Liver (tissue), 9 donors: ENCODE data around the gene BIN1. TPM values are rescaled to one million over a fixed set of nuclear protein-coding genes. Genes with fewer than 3 reads are reported as not detected.

Source experiments
- DNase-seq: peaks from one replicate; pipeline ENCODE4 v3.0.0-alpha.2; 2017; ENCODE audit warnings: low spot score
- H3K27ac ChIP-seq, 2 donors: one replicate each; pipeline ENCODE4 v1.7.0; 2013; ENCODE audit warnings: inconsistent platforms in 2 of 2, low read length in 2 of 2, control low read depth in 1 of 2, low read depth in 1 of 2, mild to moderate bottlenecking in 1 of 2
- H3K27me3 ChIP-seq, 4 donors: one replicate each; pipeline versions ENCODE4 v1.6.1 to v1.7.0; 2013; ENCODE audit warnings: low read length in 3 of 4, inconsistent platforms in 1 of 4, mild to moderate bottlenecking in 1 of 4, moderate library complexity in 1 of 4; ENCODE audit not compliant: control insufficient read depth in 4 of 4, insufficient read depth in 4 of 4
- H3K36me3 ChIP-seq, 4 donors: one replicate each; pipeline versions ENCODE4 v1.6.1 to v1.7.0; 2013; ENCODE audit warnings: low read length in 3 of 4, mild to moderate bottlenecking in 3 of 4, low read depth in 1 of 4, moderate library complexity in 1 of 4; ENCODE audit not compliant: control insufficient read depth in 4 of 4, insufficient read depth in 3 of 4
- H3K4me1 ChIP-seq, 4 donors: one replicate each; pipeline versions ENCODE4 v1.6.1 to v1.7.0; 2013; ENCODE audit warnings: low read length in 3 of 4, mild to moderate bottlenecking in 3 of 4, moderate library complexity in 1 of 4; ENCODE audit not compliant: control insufficient read depth in 4 of 4, insufficient read depth in 4 of 4
- H3K4me3 ChIP-seq, 3 donors: one replicate each; pipeline versions ENCODE4 v1.6.1 to v1.7.0; 2013; ENCODE audit warnings: low read length in 3 of 3, control low read depth in 1 of 3, low read depth in 1 of 3, mild to moderate bottlenecking in 1 of 3
- H3K9ac ChIP-seq, 2 donors: one replicate each; pipeline ENCODE4 v1.7.0; 2013; ENCODE audit warnings: low read length in 2 of 2, mild to moderate bottlenecking in 2 of 2, moderate library complexity in 2 of 2, control low read depth in 1 of 2, low read depth in 1 of 2
- H3K9me3 ChIP-seq, 4 donors: one replicate each; pipeline versions ENCODE4 v1.6.1 to v1.7.0; 2013; ENCODE audit warnings: low read length in 3 of 4; ENCODE audit not compliant: control insufficient read depth in 4 of 4
- EGR1 ChIP-seq, 2 donors: IDR thresholded peaks; 2 replicates each; pipeline ENCODE4 v1.6.1; 2016 to 2018; ENCODE audit warnings: antibody characterized with exemption in 2 of 2, low read depth in 2 of 2
- FOXA1 ChIP-seq: IDR thresholded peaks from 2 replicates; pipeline ENCODE4 v1.6.1; 2016; ENCODE audit warnings: antibody characterized with exemption
- GABPA ChIP-seq, 2 donors: IDR thresholded peaks in 1 of 2; conservative IDR thresholded peaks in 1 of 2; 2 replicates each; pipeline ENCODE4 v1.6.1; 2016; ENCODE audit warnings: antibody characterized with exemption in 2 of 2, mild to moderate bottlenecking in 1 of 2, moderate library complexity in 1 of 2
- HNF4A ChIP-seq, 2 donors: conservative IDR thresholded peaks; 2 replicates each; pipeline ENCODE4 v1.6.1; 2016; ENCODE audit warnings: antibody characterized with exemption in 2 of 2, mild to moderate bottlenecking in 2 of 2
- HNF4G ChIP-seq: IDR thresholded peaks from 2 replicates; pipeline ENCODE4 v1.6.1; 2016; ENCODE audit warnings: antibody characterized with exemption
- NR2F2 ChIP-seq: IDR thresholded peaks from 2 replicates; pipeline ENCODE4 v1.6.1; 2016; ENCODE audit warnings: antibody characterized with exemption
- RXRA ChIP-seq, 2 donors: IDR thresholded peaks; 2 replicates each; pipeline ENCODE4 v1.6.1; 2017 to 2018; ENCODE audit warnings: antibody characterized with exemption in 2 of 2, mild to moderate bottlenecking in 1 of 2
- WGBS: extraction: QIAGEN DNeasy Blood & Tissue Kit; methylation state at CpG from one replicate; pipeline ENCODE4 v1.1.7; 2013; 5-methylcytosine and 5-hydroxymethylcytosine counted together
- polyA plus RNA-seq, 2 donors: library from polyadenylated mRNA; stranded (reverse) in 1 of 2; unstranded in 1 of 2; fragments of 200-250 nt in 1 of 2; fragments of >200 nt in 1 of 2; fragmentation: Nextera tagmentation in 1 of 2; extraction: Ambion mirVana in 1 of 2; gene quantifications; one replicate each; pipeline versions ENCODE4 v1.2.1 to v1.2.3, GENCODE V29; 2013 to 2015
- total RNA-seq, 2 donors: library from RNA; depleted of rRNA; stranded (reverse); fragments of >200 nt; gene quantifications; one replicate each; pipeline ENCODE4 v1.2.3, GENCODE V29; 2014
- TF ChIP-seq, protein P1 (sequence below): fragments of 150-350 bp; IDR thresholded peaks from 2 replicates; pipeline ENCODE4 v1.5.1; 2017; ENCODE audit warnings: improper control_type of control experiment, low read depth, low read length; ENCODE audit not compliant: missing input control
- TF ChIP-seq, protein P2 (sequence below): IDR thresholded peaks from 2 replicates; pipeline ENCODE4 v1.6.1; 2016; ENCODE audit warnings: antibody characterized with exemption
- TF ChIP-seq, protein P3 (sequence below): IDR thresholded peaks from 2 replicates; pipeline ENCODE4 v1.6.1; 2016; ENCODE audit warnings: antibody characterized with exemption
- TF ChIP-seq, protein P4 (sequence below): IDR thresholded peaks from 2 replicates; pipeline ENCODE4 v1.6.1; 2016; ENCODE audit warnings: antibody characterized with exemption, mild to moderate bottlenecking
- donor health status: healthy.
- donor health status: healthy.
- donor health status: healthy.
- donor health status: healthy.
- donor health status: healthy.

BIN1 gene
- total and polyA plus RNA-seq, 4 donors = 13.3 to 21.5 (median 15.0) TPM

DNA sequence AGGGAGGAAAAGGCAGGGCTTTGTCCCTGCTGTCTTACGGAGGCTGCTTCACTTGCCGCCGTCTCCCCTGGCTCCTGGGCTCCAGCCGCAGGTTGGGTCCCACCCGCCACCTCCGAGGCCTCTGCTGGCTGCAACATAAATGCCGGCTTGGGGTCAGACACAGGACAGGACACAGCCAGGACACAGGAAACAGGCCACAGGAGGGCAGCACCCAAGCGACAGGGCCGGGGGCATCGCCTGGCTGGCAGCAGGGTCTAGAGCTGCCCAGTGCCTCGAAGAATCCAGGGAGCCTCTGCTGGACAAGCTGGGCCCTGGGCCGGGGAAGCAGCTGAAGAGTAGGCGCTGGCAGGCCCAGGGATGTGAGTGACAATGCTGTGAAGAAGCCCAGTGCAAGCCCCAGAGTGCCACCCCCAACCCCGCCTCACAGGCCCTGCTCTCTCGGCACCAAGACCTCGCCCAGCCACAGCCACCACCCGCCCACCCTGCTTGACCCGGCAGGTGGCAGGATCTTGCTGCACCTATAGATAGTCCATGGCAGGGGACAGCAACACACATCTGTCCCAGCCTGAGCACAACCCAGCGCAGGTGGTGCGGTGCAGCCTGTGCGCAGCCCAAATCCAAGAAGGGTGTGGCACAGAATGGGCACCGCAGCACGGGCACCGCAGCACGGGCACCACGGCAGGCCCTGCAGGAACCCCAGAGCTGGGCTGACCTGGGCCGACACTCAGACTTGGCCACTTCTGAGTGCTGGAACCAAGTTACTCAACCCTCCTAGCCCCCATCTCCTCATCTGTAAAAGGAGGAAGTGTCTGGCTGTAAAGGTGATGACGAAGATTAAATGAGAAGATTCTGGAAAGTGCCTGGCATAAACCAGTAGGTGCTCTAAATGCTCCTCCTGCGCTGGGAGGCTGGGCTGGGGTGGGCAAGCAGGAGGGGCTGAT lies 55.6 kb downstream of the BIN1 start (continued):
- TF ChIP-seq, protein P1, sequence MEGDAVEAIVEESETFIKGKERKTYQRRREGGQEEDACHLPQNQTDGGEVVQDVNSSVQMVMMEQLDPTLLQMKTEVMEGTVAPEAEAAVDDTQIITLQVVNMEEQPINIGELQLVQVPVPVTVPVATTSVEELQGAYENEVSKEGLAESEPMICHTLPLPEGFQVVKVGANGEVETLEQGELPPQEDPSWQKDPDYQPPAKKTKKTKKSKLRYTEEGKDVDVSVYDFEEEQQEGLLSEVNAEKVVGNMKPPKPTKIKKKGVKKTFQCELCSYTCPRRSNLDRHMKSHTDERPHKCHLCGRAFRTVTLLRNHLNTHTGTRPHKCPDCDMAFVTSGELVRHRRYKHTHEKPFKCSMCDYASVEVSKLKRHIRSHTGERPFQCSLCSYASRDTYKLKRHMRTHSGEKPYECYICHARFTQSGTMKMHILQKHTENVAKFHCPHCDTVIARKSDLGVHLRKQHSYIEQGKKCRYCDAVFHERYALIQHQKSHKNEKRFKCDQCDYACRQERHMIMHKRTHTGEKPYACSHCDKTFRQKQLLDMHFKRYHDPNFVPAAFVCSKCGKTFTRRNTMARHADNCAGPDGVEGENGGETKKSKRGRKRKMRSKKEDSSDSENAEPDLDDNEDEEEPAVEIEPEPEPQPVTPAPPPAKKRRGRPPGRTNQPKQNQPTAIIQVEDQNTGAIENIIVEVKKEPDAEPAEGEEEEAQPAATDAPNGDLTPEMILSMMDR = no peak
- TF ChIP-seq FOXA1 (no peak), NR2F2 (no peak)

DNA sequence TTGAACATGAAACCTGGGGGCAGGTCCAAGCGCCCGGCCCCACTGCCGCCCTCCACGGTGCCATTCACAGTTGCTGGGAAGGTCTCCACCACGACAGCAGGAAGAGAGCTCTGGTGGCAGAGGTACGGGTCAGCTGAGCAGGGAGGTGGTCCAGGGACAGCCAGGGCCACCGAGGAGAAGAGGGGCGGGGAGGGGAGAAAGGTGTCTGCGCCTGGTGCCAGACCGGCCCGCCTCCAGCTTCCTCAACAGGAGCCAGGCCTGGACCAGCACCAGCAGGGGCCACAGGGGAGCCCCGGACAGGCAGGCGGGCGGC lies 56.2 kb downstream of the BIN1 start:
- H3K9me3 ChIP-seq = no peaks in the 10 kb centered on the region
- no peak for TF ChIP-seq RXRA (IDR thresholded peaks at IDR 0.05)
- TF ChIP-seq GABPA (IDR thresholded peaks at IDR 0.05 in 1 of 2, conservative IDR thresholded peaks at IDR 0.05 in 1 of 2) = no peak
- TF ChIP-seq FOXA1 = no peak
- TF ChIP-seq, protein P2, sequence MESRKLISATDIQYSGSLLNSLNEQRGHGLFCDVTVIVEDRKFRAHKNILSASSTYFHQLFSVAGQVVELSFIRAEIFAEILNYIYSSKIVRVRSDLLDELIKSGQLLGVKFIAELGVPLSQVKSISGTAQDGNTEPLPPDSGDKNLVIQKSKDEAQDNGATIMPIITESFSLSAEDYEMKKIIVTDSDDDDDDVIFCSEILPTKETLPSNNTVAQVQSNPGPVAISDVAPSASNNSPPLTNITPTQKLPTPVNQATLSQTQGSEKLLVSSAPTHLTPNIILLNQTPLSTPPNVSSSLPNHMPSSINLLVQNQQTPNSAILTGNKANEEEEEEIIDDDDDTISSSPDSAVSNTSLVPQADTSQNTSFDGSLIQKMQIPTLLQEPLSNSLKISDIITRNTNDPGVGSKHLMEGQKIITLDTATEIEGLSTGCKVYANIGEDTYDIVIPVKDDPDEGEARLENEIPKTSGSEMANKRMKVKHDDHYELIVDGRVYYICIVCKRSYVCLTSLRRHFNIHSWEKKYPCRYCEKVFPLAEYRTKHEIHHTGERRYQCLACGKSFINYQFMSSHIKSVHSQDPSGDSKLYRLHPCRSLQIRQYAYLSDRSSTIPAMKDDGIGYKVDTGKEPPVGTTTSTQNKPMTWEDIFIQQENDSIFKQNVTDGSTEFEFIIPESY = no peak
- TF ChIP-seq, protein P3, sequence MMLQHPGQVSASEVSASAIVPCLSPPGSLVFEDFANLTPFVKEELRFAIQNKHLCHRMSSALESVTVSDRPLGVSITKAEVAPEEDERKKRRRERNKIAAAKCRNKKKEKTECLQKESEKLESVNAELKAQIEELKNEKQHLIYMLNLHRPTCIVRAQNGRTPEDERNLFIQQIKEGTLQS = no peak
- no peak for TF ChIP-seq EGR1 (IDR thresholded peaks at IDR 0.05; ENCODE audit: low read depth in 2 of 2)
- TF ChIP-seq, protein P1 = no peak
- no peak for TF ChIP-seq HNF4A (conservative IDR thresholded peaks at IDR 0.05)
- no peak for TF ChIP-seq NR2F2
- TF ChIP-seq, protein P4, sequence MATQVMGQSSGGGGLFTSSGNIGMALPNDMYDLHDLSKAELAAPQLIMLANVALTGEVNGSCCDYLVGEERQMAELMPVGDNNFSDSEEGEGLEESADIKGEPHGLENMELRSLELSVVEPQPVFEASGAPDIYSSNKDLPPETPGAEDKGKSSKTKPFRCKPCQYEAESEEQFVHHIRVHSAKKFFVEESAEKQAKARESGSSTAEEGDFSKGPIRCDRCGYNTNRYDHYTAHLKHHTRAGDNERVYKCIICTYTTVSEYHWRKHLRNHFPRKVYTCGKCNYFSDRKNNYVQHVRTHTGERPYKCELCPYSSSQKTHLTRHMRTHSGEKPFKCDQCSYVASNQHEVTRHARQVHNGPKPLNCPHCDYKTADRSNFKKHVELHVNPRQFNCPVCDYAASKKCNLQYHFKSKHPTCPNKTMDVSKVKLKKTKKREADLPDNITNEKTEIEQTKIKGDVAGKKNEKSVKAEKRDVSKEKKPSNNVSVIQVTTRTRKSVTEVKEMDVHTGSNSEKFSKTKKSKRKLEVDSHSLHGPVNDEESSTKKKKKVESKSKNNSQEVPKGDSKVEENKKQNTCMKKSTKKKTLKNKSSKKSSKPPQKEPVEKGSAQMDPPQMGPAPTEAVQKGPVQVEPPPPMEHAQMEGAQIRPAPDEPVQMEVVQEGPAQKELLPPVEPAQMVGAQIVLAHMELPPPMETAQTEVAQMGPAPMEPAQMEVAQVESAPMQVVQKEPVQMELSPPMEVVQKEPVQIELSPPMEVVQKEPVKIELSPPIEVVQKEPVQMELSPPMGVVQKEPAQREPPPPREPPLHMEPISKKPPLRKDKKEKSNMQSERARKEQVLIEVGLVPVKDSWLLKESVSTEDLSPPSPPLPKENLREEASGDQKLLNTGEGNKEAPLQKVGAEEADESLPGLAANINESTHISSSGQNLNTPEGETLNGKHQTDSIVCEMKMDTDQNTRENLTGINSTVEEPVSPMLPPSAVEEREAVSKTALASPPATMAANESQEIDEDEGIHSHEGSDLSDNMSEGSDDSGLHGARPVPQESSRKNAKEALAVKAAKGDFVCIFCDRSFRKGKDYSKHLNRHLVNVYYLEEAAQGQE = no peak
- TF ChIP-seq HNF4G = no peak
- H3K27me3 ChIP-seq = no peaks in the 10 kb centered on the region
- H3K4me3 ChIP-seq = no peak overlapping the region
- DNase-seq = no peak
- no peak overlapping the region for H3K9ac ChIP-seq
- 90% methylated on average over 14 of the region's 14 CpGs for WGBS
- no peak overlapping the region for H3K27ac ChIP-seq
- peaks cover 10 to 19% (median 13%) of the 10 kb centered on the region in 4 donors for H3K4me1 ChIP-seq
- peaks cover 0 to 6% (median 1%) of the 10 kb centered on the region in 4 donors for H3K36me3 ChIP-seq
